Fibroblast of skin of back (primary cell): Measurements from ENCODE around the gene TAS2R14.

Experiments used
- DNase-seq: peaks from one replicate; pipeline ENCODE4 v3.0.0-alpha.2; 2013

Gene TAS2R14

DNA sequence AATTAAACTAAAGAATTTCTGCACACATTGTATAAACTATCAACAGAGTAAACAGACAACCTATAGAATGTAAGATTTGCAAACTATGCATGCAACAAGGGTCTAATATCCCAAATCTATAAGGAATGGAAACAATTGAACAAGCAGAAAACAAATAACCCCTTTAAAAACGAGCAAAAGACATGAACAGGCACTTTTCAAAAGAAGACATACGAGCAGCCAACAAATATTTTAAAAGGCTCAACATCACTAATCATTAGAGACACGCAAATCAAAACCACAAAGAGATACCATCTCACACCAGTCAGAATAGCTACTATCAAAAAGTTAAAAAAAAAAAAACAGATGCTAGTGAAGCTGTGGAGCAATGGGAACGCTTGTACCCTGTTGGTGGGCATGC lies 34.4 kb downstream of the TAS2R14 start:
- no peak for DNase-seq

DNA sequence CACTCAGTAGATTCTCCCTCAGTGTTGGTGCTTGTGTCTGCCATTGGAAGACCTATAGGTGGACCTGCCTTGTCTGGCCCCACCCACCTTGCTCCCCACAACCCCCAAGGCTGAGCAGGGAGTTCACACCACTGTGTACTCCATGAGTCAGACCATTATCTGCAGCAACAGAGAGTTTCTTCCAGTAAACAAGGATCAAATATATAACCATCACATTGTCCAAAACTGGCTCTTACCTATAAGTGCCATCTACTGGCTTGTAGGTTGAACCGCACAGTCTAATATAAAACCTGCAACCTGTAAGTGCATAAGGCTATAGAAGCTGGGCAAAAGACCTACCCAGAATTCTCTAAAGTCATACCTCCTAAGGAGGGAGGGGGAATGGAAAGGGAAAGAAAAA lies 37.6 kb downstream of the TAS2R14 start:
- DNase-seq = no peak

DNA sequence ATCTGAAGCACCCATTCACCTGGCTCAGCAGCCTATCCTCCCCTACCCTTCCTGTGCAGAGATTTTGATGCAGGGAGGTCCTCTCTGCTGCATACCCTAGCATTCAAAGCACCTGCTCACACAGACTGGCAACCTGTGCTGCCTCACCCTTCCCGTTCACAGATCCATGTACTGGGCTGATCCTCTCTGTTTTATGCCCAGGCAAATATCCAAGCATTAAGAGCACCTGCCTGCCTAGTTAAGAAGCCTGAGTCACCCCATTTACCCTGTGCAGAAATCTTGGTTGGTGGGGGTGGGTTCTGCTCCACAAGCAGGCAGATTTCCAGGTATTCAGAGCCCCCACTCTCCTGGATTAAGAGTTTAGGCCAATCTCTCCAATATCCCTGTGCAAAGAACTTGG lies 38.1 kb downstream of the TAS2R14 start:
- no peak for DNase-seq

DNA sequence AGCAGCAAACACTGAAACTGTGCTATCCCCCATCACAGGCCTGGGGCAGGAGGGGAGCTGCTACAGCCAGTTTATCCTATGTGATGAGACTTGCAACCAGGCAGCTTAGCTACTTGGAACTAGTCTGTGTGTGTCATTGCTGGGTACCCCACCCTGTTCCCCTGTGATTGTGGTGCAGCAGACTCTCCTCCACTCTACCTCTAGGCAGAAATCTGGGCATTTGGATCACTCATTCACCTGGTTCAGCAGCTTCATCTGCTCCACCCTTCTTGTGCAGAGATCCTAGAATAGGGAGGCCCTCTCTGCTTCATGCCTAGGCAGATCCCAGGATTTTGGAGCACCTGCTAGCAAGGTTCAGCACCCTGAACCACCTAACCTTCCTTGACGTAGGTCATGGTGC lies 38.5 kb downstream of the TAS2R14 start:
- DNase-seq = no peak

DNA sequence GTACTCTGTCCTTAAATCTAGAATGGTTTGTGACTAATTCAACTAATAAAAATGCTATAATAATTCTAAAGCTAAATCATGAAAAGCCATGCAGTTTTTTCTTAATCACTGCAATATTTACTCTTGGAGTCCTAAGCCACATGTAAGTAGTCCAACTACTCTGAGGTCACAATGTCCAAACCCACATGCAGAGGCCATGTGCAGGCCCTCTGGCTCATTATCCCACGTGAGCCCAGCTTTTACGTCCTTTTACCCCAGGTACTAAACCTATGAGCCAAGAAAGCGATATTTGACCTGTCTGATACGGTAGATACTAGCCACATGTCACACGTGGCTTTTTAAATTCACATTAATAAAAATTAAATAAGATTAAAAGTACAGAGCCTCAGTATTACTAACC lies 42.2 kb downstream of the TAS2R14 start:
- no peak for DNase-seq

DNA sequence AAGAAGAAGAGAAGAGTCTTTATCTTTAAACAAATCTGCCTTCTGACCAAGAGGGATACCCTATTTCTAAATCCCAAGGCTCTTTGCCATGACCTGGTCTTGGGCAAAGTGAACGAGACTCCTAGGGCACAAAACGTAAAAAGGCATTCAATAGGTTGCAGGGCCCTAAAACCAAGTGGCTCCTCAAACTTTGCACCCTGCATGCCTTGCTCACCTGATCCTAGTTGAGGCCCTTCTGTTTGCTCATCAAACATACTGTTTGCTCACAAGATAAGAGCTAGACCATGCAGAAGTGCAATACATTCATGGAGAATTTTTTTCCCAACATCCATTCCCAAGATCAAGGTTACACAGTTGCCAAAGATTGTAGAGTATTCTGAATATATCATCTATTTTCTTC lies 47.1 kb downstream of the TAS2R14 start:
- DNase-seq = no peak

DNA sequence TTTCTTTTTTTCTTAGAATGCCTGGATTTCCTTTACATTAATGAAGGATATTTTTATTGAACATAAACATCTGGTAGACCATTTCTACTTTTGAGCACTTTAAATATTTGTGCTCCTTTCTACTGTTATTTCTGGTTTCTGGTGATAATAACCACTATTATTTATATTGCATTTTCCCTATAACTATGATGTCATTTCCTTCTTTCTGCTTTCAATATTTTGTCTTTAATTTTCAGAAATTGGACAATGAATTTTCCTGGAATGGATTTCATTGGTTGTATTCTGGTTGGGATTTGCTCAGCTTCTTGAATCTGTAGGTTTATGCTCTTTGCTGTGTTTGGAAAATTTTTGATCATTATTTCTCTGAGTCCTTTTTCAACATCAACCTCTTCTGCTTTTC lies 49.8 kb downstream of the TAS2R14 start:
- DNase-seq = no peak
